Cortex of kidney (tissue), 1 donor: ENCODE results near the gene RAD51AP2.

Source experiments
- DNase-seq: peaks from one replicate; lab custom pipeline; 2025; lab: John Stamatoyannopoulos, UW

The RAD51AP2 gene

GRCh38 chr2:17470855-17471641 is 47.2 kb downstream of the RAD51AP2 start:
- DNase-seq: no peak

GRCh38 chr2:17461087-17461475 is 57.2 kb downstream of the RAD51AP2 start:
- no peak for DNase-seq
